NCI-H2107 (cell line): Measurements from ENCODE around the gene G3BP1.
"Not testable (repeated sequence)": the region's sequence is repeated elsewhere in the genome, so short reads cannot be mapped to it uniquely, and the experiment has no call there.

Experiments used
- DNase-seq: peaks from one replicate; lab custom pipeline; 2025; lab: John Stamatoyannopoulos, UW

G3BP1 gene

DNA sequence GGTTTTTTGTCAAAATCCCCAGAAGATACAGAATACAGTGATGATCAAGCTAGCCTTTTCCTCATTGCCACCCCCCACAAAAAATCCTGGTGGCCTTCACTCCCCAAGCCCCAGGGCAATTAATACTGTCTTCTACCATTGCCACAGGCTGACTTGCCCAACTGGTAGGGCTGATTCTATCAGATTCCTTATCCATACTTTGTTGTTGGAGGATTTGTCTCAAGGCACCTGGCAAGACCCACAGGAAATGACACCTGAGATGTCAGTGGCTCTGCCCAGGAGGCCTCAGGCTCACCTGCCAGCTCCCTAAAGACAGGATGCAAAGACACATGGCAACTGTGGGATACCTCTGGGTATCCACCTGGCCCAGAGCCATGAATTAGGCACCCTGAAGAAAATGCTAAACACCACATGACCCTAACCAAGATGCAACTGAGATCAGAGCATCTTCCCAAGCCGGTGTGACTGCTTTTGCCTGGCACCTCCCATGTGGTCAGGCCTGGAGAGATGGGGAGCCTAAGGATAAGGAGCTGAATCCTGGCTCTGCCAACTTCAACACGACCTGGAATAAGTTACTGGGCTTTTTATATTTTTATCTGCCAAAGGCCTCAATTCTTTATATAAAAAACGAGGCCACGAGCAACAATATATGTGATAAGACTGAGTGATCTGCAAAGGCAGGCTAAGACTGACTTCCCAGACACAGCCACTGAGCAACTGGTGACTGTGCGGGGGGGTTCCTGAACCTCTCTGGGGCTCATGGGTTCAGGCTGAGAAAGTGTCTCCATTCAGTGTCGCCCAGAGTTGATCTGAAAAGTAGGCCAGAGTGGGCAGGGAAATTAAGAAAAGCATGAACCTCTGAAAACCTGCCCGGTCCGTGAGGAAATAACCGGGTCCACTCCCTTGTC is 14.3 kb upstream of the G3BP1 start:
- no peak for DNase-seq

- no peak for DNase-seq
Measured at GRCh38 chr5:151758141-151758429, 13.7 kb upstream of the G3BP1 start.

DNA sequence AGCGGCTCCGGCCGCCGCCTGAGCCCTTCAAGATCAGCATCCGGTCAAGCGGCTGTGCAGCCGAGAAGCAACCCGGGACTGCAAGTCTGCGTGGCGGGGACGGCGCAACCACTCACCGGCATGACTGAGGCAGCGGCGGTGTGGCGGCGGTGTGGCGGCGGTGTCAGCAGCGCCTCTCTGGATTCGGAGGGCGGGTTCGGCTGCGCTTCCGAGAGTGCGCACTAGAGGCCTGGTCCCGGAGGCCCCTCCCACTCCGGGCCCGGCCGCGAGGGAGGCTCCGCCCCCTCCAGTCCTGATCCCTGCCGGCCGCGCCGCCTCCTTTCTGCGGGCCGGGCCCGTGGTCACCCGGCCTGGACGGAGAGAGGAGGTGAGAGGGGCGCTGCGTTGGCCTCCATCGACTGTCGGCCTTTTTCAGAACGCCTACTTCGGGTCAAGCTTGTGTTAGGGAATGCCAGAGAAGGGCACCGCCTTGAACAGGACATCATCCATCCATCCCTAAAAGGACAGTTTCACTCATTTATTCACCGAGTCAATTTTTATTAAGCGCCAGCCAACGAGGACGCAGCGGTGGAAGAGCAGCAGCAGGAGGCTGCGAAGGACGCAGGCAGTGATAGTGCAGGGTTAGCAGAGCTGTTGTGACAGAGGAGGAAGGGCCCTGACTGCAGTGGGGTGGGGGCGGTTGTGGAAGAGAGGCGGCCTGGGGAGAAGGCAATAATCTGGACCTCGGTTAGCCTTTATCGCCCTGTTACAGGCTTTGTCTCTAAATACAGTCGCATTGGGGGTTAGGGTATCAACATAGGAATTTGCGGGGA is 13.1 kb upstream of the G3BP1 start, which contains the start of gene ATOX1:
ATOX1 (minus strand) TSS at position 202 of the 812 bp plus-strand sequence; CDS start at position 122, 80 bp downstream.
- peak; percentile 17 for DNase-seq

DNA sequence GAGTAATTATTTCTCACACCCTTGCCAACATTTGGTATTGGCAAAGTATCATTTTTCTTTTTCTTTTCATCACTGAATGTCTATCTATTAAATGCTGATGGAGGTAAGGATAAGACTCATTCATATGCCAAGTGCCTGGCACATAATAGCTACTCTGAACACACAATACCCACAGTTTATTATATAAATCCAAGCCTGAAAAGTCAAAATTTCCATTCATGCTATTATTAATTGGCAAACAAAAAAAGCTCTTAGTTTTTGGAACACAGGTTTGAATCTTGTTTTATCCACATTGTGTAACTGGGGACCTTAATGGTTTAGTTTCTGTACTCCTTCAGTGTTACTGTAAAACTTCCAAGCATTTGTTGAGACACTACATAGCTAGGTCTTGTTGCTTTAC is 7.0 kb upstream of the G3BP1 start:
- no peak for DNase-seq

- no peak for DNase-seq
Measured at GRCh38 chr5:151766975-151767374, 4.8 kb upstream of the G3BP1 start.

- no peak for DNase-seq
Measured at GRCh38 chr5:151770383-151771258, 1.1 kb upstream of the G3BP1 start.

GRCh38 chr5:151772029-151772845 is 483 bp downstream of the G3BP1 start:
- no peak for DNase-seq

DNA sequence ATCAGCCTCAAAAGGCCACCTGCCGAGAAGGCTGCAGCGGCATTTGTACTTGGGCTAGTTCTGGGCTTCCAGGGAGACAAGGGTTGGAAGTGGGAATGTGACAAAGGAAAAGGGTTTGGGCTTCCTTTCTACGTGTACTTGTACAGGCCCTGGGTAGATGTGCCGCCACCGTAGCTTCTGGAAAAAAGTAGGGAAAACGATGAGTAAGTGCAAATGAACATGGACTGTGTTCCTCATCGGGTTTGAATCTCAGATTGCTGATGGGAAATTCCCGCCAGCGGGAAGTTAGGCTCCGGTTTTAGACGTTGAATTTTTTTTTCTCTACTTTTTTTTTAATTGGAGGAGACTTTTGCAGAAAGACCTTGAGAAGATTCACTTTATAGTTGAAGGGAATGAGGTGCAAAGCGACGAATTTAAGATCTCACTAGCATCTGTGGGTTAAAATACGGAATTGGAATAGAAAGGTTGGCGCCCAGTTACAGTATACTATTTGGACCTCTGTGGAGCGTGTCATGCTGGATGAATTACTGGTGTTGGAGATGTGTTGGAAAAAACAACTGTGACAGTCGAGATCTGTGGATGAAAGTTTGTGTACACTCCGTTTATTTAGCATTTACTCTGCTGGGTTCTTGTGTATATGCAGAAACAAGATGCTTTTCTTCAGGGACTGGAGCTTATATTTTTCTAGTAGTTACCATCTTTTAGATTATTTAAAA is 1.2 kb downstream of the G3BP1 start:
- no peak for DNase-seq

DNA sequence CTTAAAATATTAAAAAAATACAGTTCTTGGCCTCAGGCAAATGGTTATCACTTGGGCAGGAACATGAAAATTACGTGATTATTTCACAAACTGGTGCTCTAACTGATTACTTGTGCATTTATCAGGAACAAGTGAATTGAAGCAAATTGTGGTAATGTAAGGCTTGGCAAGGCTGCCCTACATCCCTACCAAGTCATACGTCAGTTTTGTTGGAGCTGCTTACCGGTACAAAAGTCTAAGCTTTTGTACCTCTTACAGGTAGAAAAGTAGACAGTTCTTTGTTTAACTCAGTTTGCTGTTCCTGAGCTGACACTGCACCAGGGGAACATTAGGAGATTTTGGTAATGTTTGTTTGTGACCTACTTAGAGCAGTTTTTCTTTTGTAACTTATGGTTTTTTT is 2.2 kb downstream of the G3BP1 start:
- no peak for DNase-seq

- DNase-seq, result no peak
Measured at GRCh38 chr5:151775025-151775606, 3.4 kb downstream of the G3BP1 start.

- no peak for DNase-seq
Measured at GRCh38 chr5:151779531-151780125, 7.9 kb downstream of the G3BP1 start.

DNA sequence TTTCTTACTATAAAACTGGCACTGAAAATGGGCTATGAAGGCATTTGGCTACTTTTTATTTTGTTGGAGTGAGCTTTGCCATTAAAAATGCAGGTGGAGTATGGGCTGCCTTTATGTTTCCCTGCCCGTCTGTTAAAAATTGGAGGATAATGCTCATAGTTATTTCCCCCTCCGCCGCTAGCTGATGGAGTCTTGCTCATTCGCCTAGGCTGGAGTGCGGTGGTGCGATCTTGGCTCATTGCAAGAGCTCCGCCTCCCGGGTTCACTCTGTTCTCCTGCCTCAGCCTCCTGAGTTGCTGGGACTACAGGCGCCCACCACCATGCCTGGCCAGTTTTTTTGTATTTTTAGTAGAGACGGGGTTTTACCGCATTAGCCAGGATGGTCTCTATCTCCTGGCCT is 8.6 kb downstream of the G3BP1 start:
- no peak for DNase-seq

- no peak for DNase-seq
Measured at GRCh38 chr5:151781201-151781600, 9.4 kb downstream of the G3BP1 start.

DNA sequence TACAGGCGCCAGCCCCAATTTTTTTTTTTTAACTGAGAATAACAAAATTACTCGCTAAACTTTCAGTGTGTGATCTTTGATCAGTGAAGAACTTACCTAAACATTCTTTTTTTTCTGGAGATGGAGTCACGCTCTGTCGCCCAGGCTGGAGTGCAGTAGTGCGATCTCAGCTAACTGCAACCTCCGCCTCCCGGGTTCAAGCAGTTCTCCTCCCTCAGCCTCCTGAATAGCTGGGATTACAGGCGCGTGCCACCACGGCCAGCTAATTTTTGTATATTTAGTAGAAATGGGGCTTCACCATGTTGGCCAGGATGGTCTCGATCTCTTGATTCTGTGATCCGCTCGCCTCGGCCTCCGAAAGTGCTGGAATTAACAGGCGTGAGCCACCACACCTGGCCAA is 11.9 kb downstream of the G3BP1 start:
- DNase-seq, result not testable (repeated sequence)

DNA sequence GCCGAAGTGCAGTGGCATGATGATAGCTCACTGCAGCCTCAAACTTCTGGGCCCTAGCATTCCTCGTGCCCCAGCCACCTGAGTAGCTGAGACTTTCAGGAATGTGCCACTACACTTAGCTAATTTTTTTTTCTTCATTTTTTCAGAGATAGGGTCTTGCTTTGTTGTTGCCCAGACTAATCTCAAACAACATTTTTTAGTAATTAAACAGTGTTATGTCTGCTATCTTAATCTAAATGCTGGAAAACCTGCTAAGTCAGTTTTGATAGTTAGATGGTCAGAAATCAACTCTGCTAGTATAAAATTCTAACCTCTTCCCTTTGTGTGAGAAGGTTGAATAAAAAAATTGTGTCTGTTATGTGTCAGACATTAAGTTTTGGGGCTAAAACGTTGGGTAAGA is 12.4 kb downstream of the G3BP1 start:
- no peak for DNase-seq

DNA sequence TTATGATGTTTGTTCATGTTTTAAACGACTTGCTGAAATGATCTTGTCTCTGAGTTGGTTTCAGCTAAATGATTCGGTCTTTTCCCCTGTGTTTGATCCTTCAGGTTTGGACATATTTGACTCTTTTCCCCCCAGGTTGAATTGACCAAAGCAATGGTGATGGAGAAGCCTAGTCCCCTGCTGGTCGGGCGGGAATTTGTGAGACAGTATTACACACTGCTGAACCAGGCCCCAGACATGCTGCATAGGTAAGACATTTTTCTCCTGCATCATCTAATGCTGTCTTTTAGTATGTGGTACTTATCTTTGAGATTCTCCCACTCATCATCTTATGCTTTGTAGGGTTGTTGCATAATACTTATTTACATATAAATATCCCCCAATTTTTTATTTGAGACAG is 14.7 kb downstream of the G3BP1 start:
- DNase-seq, result no peak

DNA sequence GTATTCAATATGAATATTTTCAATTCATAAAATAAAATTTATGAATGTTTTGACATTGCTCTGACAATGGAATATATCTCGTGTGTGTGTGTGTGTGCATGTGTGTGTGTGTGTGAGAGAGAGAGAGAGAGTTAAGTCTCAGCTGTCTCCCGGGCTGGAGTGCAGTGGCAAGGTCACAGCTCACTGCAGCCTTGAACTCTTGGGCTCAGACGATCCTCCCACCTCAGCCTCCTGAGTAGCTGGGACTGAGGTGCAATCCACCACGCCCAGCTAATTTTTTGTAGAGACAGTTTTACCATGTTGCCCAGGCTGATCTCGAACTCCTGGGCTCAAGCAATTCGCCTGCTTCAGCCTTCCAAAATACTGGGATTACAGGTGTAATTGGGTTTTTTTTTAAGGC is 16.1 kb downstream of the G3BP1 start:
- no peak for DNase-seq

GRCh38 chr5:151793358-151793757 is 21.6 kb downstream of the G3BP1 start:
- no peak for DNase-seq

DNA sequence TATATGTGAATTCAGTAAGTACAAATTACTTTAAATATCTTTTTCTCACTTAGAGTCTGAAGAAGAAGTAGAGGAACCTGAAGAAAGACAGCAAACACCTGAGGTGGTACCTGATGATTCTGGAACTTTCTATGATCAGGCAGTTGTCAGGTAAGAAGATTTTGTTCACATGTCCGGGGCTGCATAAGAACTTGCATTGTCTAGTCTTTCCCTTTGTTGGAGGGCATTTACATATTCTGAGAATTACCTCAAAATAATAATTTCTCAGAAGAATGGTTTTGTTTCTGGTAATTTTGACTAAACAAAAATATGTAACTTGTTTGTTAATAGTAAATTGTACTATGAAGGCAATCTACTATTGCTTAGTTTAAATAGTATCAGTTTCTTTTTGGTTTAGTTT is 23.7 kb downstream of the G3BP1 start:
- no peak for DNase-seq

DNA sequence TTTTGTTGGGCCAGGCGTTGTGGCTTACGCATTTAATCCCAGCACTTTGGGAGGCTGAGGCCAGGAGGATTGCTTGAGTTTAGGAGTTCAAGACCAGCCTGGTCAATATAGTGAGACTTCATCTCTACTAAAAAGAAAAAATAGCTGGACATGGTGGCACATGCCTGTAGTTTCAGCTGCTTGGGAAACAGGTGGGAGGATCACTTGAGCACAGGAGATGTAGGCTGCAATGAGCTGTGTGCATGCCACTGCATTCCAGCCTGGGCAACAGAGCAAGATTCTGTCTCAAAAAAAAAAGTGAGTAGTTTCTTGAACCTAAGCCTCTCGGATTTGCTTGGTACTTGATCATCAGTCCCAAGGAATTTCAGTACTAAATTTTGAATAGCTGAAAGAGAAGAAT is 26.9 kb downstream of the G3BP1 start:
- no peak for DNase-seq
